RWPE1 (cell line): Measurements from ENCODE around the gene WDR20.

ENCODE experiments used
- CTCF ChIA-PET: fragments of 350-600 bp; sonication (Branson Sonifier 250); formaldehyde crosslinking; extraction: SDS; loops from one replicate; lab custom pipeline; 2021; lab: Yijun Ruan, JAX
- POLR2A ChIA-PET: fragments of 400-600 bp; formaldehyde crosslinking; extraction: SDS; loops from one replicate; lab custom pipeline; 2020; ENCODE audit warnings: antibody characterized with exemption; ENCODE audit not compliant: low non-redundant PET; lab: Yijun Ruan, JAX
- DNase-seq: peaks from one replicate; pipeline ENCODE4 v3.0.0; 2012; ENCODE audit warnings: low spot score
- H3K27ac ChIP-seq: fragments of 450-650 bp; 2 replicates; pipeline ENCODE4 v1.5.1; 2017
- TF ChIP-seq, protein P1 (sequence below): fragments of 450-650 bp; conservative IDR thresholded peaks from 2 replicates; pipeline ENCODE4 v1.5.1; 2017; ENCODE audit warnings: low read depth, mild to moderate bottlenecking

WDR20 gene, protein sequence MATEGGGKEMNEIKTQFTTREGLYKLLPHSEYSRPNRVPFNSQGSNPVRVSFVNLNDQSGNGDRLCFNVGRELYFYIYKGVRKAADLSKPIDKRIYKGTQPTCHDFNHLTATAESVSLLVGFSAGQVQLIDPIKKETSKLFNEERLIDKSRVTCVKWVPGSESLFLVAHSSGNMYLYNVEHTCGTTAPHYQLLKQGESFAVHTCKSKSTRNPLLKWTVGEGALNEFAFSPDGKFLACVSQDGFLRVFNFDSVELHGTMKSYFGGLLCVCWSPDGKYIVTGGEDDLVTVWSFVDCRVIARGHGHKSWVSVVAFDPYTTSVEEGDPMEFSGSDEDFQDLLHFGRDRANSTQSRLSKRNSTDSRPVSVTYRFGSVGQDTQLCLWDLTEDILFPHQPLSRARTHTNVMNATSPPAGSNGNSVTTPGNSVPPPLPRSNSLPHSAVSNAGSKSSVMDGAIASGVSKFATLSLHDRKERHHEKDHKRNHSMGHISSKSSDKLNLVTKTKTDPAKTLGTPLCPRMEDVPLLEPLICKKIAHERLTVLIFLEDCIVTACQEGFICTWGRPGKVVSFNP

DNA sequence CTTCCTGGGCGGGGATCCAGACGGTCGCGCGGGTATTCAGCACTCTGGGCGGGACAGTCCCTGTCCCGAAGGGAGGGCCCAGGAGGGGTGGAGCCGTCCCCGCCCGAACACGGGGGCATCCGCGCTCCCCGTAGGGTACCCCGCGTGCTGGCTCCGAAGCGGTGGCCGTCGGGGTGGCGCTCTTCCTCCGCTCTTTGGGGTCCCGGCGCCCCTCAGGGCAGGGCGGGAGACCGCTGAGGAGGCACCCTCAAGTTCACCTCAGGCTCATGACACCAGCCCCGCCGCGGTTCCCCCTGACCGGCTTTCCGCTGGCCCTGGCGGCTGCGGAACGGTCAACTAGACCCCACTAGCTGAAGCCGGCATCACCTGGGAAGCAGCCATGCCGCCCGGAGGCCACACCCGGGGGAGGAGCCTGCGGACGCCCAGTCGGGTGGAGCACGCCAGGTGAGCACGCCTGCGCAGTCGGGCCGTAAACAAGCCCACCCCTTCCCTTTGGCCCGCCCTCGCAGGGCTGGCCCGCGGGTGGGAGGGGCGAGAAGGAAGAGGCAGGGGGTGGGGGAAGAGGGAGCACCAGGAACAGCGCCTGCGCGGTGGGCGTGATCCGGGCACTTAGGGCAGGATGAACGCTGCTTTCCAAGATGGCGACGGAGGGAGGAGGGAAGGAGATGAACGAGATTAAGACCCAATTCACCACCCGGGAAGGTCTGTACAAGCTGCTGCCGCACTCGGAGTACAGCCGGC, at the start of gene WDR20:
WDR20 (plus strand) TSS at position 612 of the 741 bp plus-strand sequence; CDS start at position 639, 27 bp downstream.
- DNase-seq: peak; percentile 100
- TF ChIP-seq, protein P1, sequence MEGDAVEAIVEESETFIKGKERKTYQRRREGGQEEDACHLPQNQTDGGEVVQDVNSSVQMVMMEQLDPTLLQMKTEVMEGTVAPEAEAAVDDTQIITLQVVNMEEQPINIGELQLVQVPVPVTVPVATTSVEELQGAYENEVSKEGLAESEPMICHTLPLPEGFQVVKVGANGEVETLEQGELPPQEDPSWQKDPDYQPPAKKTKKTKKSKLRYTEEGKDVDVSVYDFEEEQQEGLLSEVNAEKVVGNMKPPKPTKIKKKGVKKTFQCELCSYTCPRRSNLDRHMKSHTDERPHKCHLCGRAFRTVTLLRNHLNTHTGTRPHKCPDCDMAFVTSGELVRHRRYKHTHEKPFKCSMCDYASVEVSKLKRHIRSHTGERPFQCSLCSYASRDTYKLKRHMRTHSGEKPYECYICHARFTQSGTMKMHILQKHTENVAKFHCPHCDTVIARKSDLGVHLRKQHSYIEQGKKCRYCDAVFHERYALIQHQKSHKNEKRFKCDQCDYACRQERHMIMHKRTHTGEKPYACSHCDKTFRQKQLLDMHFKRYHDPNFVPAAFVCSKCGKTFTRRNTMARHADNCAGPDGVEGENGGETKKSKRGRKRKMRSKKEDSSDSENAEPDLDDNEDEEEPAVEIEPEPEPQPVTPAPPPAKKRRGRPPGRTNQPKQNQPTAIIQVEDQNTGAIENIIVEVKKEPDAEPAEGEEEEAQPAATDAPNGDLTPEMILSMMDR: no peak
- H3K27ac ChIP-seq: peak within 1 kb of the TSS; percentile 84
- ChIA-PET POLR2A (no interaction called here), CTCF (interaction anchor here (0.7 to 1.0 kb wide), 7 partner anchors 37 to 178 kb away, joined by 3 to 6 read pairs (median 3); no protein-coding TSS in a partner anchor)

DNA sequence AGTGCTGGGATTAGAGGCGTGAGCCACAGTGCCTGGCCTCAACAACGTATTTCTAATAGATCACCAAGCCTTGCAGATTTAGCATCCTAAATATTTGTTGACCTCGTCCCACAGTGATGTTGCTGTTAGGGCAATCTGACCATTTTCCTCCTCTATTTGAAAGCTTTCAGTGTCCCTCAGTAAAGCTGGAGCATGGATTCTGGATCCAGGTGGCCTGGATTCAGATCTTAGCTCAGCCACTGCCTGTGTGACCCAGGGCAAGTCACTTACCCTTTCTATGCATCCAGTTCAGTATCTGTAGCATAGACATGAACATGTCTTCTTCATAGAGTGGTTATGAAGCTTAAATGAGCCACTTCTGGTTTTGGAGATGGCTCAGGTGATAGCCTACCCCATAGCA, 49.0 kb upstream of the WDR20 start:
- no peak overlapping the region for H3K27ac ChIP-seq
- DNase-seq: no peak
- CTCF ChIA-PET: interaction anchor here (0.7 kb wide), 1 partner anchor 24 kb away, joined by 3 read pairs; no protein-coding TSS in a partner anchor
- POLR2A ChIA-PET: no interaction called here
- TF ChIP-seq, protein P1: no peak

DNA sequence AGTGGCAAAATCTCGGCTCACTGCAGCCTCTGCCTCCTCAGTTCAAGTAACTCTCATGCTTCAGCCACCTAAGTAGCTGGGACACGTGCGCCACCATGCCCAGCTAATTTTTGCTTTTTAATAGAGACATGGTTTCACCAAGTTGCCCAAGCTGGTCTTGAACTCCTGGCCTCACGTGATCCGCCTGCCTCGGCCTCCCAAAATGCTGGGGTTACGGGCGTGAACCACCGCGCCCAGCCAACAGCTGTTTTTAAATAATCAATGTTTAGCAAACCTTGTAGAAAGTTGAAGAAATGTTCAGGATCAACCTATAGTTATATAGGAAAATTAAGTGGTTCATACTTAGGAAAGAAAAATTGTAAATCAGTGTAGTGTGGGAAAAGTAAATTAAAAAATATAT, 46.9 kb upstream of the WDR20 start:
- CTCF ChIA-PET: interaction anchor here (0.6 kb wide), 2 partner anchors 46 to 200 kb away, joined by 3 read pairs; no protein-coding TSS in a partner anchor

DNA sequence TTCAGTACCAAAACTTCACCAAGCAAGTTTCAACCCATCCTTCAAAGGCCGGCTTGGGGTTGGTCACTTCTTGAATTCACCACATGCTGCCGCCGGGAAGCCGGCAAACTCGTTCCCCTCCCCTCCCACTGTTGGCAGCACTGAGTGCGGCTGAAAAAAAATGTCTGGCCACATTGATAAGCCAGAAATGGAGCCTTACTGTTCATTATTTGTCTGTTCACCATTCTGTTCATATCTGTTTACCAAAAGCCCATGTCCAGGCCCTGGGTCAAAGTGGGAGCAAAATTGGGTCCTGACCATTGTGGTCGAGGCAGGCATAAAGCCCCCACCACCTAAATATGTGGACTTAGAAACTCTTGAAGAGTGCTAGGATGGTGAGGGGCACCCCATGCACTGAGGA, 45.6 kb upstream of the WDR20 start:
- TF ChIP-seq, protein P1: no peak
- H3K27ac ChIP-seq: no peak overlapping the region
- CTCF ChIA-PET: no interaction called here
- POLR2A ChIA-PET: no interaction called here
- no peak for DNase-seq

More for the DNA sequence above, 46.9 kb upstream of the WDR20 start:
- no peak for DNase-seq
- H3K27ac ChIP-seq: no peak overlapping the region
- POLR2A ChIA-PET: interaction anchor here (0.7 kb wide), 1 partner anchor 112 kb away, joined by 5 read pairs; no protein-coding TSS in a partner anchor
- TF ChIP-seq, protein P1: no peak

DNA sequence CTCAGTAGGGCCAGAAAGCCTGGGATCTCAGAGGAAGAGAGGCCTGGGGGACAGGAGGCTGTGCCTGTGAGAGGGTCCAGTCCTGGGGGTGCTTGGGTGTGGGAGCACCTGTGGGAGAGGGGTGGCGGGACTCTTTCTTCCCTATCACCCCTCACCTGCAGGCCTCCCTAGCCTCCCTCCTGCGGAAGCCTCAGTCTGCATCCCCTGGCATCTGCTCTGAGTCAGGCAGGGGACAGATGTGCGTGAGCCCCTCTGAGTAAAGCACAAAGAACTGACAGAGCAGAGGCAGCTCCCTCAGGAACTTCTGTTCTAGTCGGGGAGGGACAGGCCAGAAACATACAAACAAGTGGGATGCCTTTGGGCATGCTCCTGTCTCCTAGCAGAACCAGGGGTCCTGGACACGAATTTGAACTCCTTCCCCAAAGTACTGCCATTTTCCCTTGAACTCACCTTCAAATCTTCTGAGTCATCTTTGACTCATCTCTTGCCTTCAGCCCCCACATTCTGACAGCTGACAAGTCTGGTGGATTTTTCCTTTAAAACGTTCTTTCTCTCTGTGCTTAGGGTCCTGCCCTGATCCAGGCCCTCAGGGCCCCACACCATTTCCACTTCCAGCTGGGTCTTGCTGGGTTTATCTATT, 44.3 kb upstream of the WDR20 start:
- peak overlapping the region; percentile 24 for H3K27ac ChIP-seq
- POLR2A ChIA-PET: no interaction called here
- CTCF ChIA-PET: interaction anchor here (0.7 to 2.0 kb wide), 6 partner anchors 11 to 133 kb away, joined by 3 to 12 read pairs (median 4); no protein-coding TSS in a partner anchor
- TF ChIP-seq, protein P1: no peak
- no peak for DNase-seq
